DND-41 (cell line): ENCODE measurements around the gene USP26.

Source experiments
- ATAC-seq: fragments of 200-7000 bp; cut with Tn5 transposase; 3 replicates; pipeline ENCODE4 v1.9.1; 2021; ENCODE audit warnings: low read depth; ENCODE audit not compliant: insufficient read depth
- DNase-seq: peaks from one replicate; pipeline ENCODE4 v3.0.0-alpha.2; 2020
- H2AFZ ChIP-seq: 2 replicates; pipeline ENCODE4 v1.6.0; 2012; ENCODE audit warnings: low read depth, low read length
- H3K27ac ChIP-seq: 2 replicates; pipeline ENCODE4 v1.5.1; 2012; ENCODE audit warnings: low read length, inconsistent platforms
- H3K27me3 ChIP-seq: fragments of 200-600 bp; sonication (generic); 2 replicates; pipeline ENCODE4 v1.6.0; 2012; ENCODE audit warnings: low read length, mild to moderate bottlenecking, inconsistent platforms; ENCODE audit not compliant: insufficient read depth, poor library complexity
- H3K36me3 ChIP-seq: 2 replicates; pipeline ENCODE4 v1.5.1; 2012; ENCODE audit warnings: low read length, inconsistent platforms; ENCODE audit not compliant: insufficient read depth
- H3K4me1 ChIP-seq: 2 replicates; pipeline ENCODE4 v1.5.1; 2012; ENCODE audit warnings: mild to moderate bottlenecking, low read length; ENCODE audit not compliant: insufficient read depth
- H3K4me2 ChIP-seq: 2 replicates; pipeline ENCODE4 v1.6.0; 2012; ENCODE audit warnings: mild to moderate bottlenecking, moderate library complexity, low read length, inconsistent platforms; ENCODE audit not compliant: insufficient read depth
- H3K4me3 ChIP-seq, 2 experiments: fragments of 200-600 bp in 1 of 2; shearing (Covaris generic) in 1 of 2; 2 replicates each; pipeline ENCODE4 v1.5.1; 2012 to 2016; ENCODE audit warnings: inconsistent platforms in 2 of 2, low read length in 2 of 2, mild to moderate bottlenecking in 2 of 2, low read depth in 1 of 2, moderate library complexity in 1 of 2
- H3K79me2 ChIP-seq: 2 replicates; pipeline ENCODE4 v1.6.0; 2012; ENCODE audit warnings: low read length, inconsistent platforms; ENCODE audit not compliant: insufficient read depth
- H3K9ac ChIP-seq: 2 replicates; pipeline ENCODE4 v1.6.0; 2012; ENCODE audit warnings: low read depth, mild to moderate bottlenecking, inconsistent platforms, low read length, moderate library complexity
- H3K9me3 ChIP-seq: 2 replicates; pipeline ENCODE4 v1.5.1; 2012; ENCODE audit warnings: low read length, moderate library complexity, mild to moderate bottlenecking, inconsistent platforms; ENCODE audit not compliant: insufficient read depth, severe bottlenecking
- H4K20me1 ChIP-seq: 2 replicates; pipeline ENCODE4 v1.6.0; 2012; ENCODE audit warnings: low read length; ENCODE audit not compliant: insufficient read depth
- CTCF ChIP-seq: IDR thresholded peaks from 2 replicates; pipeline ENCODE4 v1.5.1; 2012; ENCODE audit warnings: borderline replicate concordance, low read length, moderate library complexity, mild to moderate bottlenecking; ENCODE audit not compliant: poor library complexity, severe bottlenecking; ENCODE audit errors: extremely low read depth
- EZH2 ChIP-seq: IDR thresholded peaks from 3 replicates; pipeline ENCODE4 v1.6.1; 2012; ENCODE audit warnings: borderline replicate concordance, low read depth, mild to moderate bottlenecking, moderate library complexity, low read length, inconsistent platforms; ENCODE audit not compliant: severe bottlenecking

The USP26 gene

DNA sequence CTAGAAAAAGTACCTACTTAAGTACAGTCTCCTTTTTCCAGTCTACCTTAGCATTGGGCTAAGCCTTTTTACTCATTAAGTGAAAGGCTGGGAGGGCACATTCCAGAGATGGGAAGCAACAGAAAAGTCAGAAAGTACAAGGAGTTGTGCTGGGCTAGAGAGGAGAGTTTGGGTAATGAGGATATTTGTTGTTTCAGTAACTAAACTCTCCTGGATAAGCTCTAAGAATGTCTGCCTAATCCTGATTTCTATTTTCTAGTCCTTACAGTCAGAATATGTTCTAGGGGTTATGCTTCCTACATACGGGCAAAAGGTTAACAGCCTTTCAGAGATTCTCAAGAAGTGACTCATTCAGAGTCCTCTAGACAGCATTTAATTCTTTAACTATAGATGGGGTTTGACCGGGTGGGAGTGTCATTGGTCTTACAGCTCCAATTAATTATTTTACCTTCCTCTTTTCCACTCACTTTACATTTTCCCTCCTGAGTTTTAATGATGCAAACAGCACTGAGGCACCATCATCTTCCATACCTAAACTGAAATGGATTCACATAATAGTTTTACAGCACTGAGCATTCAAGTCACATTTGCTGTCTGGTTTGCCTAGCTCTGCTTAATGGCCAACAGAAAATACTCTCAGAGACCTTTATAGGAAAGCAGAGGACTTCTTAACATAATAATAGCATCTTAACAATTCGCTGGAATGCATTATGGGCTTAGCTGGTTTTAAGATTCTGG lies 42.9 kb downstream of the USP26 start:
- no peak overlapping the region for H3K4me2 ChIP-seq
- no peaks in the 10 kb centered on the region for H3K36me3 ChIP-seq
- H3K79me2 ChIP-seq = no peaks in the 10 kb centered on the region
- H3K9ac ChIP-seq = no peak overlapping the region
- no peak overlapping the region for H2AFZ ChIP-seq
- ATAC-seq (no peak), DNase-seq (no peak)
- H4K20me1 ChIP-seq = no peaks in the 10 kb centered on the region
- TF ChIP-seq CTCF (no peak), EZH2 (no peak)
- no peaks in the 10 kb centered on the region for H3K27me3 ChIP-seq
- no peak overlapping the region for H3K27ac ChIP-seq
- H3K9me3 ChIP-seq = no peaks in the 10 kb centered on the region
- no peaks in the 10 kb centered on the region for H3K4me1 ChIP-seq
- H3K4me3 ChIP-seq = no peak overlapping the region

- no peak overlapping the region for H3K4me3 ChIP-seq
- H3K9ac ChIP-seq = no peak overlapping the region
- H3K27me3 ChIP-seq = no peaks in the 10 kb centered on the region
- no peaks in the 10 kb centered on the region for H3K79me2 ChIP-seq
- TF ChIP-seq EZH2 (no peak), CTCF (no peak)
- no peak overlapping the region for H3K27ac ChIP-seq
- DNase-seq = no peak
- no peak overlapping the region for H2AFZ ChIP-seq
- no peaks in the 10 kb centered on the region for H4K20me1 ChIP-seq
- no peak overlapping the region for H3K4me2 ChIP-seq
- H3K4me1 ChIP-seq = no peaks in the 10 kb centered on the region
- H3K36me3 ChIP-seq = no peaks in the 10 kb centered on the region
- H3K9me3 ChIP-seq = no peaks in the 10 kb centered on the region
- no peak for ATAC-seq
Observed at GRCh38 chrX:133048751-133049150, 48.2 kb downstream of the USP26 start.

DNA sequence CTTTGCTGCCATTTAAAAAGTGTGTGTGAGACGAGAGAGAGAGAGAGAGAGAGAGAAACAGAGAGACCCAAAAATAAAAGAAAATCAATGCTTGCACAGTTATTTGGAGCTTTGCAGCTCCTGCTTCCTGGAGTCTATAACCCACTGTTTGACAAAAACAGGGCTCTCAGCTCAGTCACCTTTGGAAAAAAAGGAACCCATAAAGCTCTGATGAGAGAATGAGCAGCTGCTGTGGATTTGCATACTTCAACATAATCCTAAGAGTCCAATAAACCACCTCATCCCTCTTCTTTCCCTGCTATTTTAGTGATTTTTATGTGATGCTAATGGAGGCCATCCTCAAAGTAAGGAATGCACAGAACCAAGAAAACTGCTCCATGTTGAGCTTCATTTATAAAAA lies 50.3 kb downstream of the USP26 start:
- no peaks in the 10 kb centered on the region for H3K36me3 ChIP-seq
- no peak overlapping the region for H2AFZ ChIP-seq
- no peak overlapping the region for H3K9ac ChIP-seq
- no peaks in the 10 kb centered on the region for H3K9me3 ChIP-seq
- H3K79me2 ChIP-seq = no peaks in the 10 kb centered on the region
- no peak for DNase-seq
- no peak overlapping the region for H3K4me2 ChIP-seq
- no peak overlapping the region for H3K4me3 ChIP-seq
- H4K20me1 ChIP-seq = no peaks in the 10 kb centered on the region
- no peaks in the 10 kb centered on the region for H3K4me1 ChIP-seq
- TF ChIP-seq CTCF = no peak
- no peak for TF ChIP-seq EZH2
- no peak overlapping the region for H3K27ac ChIP-seq
- no peak for ATAC-seq
- H3K27me3 ChIP-seq = no peaks in the 10 kb centered on the region
